HG02870 (cell line): Measurements from ENCODE around the gene ADAM8.

Experiments
- ATAC-seq: cut with Tn5 transposase; IDR thresholded peaks from one replicate; pipeline ENCODE4 v1.9.1; 2021; ENCODE audit warnings: mild to moderate bottlenecking, moderate library complexity; ENCODE audit not compliant: unreplicated experiment

The ADAM8 gene

GRCh38 chr10:133309100-133309719, 32.5 kb upstream of the ADAM8 start:
- peak; percentile 52 for ATAC-seq

DNA sequence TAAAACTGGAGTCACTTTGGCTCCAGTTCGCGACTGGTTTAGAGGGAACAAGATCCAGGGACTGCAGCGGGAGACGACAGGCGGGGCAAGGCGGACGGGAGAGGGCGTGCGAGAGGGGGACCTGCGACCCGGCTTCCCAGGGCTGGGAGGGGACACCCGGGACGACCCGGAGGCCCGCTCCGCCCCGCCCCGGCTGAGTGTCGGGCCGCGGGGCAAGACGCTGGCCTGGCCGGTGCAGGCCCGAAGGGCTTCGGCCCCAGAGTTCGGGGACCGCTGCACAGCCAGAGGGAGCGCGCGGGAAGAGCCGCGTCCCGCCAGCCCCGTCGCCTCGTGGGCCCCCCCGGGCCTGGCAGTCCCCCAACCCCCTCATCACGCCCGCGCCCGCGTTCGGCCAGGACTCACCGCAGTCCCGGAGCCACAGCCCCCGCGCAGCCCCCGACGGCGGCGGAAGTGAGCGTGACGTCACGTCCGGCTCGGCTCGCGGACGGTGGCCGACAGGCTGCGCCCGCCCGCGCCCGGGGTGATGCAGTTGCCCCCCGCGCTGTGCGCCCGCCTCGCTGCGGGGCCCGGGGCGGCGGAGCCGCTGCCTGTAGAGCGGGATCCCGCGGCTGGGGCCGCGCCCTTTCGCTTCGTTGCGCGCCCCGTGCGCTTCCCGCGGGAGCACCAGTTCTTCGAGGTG, 31.9 kb upstream of the ADAM8 start, which contains the start of the genes TUBGCP2 and ZNF511:
TUBGCP2 (minus strand) TSS at position 452 of the 679 bp plus-strand sequence. CDS start 5,931 bp downstream, outside the sequence.
ZNF511 (plus strand) TSS at position 494 of the 679 bp plus-strand sequence; CDS start at position 524, 30 bp downstream.
- peak; percentile 68 for ATAC-seq

DNA sequence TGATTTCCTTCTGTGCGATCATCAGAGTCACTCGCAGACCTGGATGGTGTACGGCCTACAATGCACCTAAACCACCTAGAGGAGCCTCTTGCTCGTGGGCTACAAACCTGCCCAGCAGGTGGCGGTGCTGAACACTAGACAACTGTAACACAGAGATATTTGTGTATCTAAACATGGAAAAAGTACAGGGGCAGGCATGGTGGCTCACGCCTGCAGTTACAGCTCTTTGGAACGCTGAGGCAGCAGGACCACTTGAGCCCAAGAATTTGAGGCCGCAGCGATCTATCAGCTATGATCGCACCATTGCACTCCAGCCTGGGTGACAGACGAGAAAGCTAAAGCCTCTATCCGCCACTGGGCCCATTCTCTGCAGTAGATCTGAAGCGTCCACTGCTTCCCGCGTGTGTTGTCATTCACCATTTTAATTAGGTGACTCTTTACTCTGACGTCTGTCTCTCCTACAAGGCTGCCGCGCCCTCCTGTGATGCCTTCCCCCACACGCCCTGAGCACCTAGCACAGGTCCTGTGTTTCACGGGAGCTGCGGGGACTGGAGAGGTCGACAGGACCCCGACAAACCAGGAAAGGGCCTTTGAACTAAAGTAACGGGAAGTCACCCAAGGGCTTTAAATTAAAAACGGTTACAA, 31.2 kb upstream of the ADAM8 start:
- peak; percentile 37 for ATAC-seq

DNA sequence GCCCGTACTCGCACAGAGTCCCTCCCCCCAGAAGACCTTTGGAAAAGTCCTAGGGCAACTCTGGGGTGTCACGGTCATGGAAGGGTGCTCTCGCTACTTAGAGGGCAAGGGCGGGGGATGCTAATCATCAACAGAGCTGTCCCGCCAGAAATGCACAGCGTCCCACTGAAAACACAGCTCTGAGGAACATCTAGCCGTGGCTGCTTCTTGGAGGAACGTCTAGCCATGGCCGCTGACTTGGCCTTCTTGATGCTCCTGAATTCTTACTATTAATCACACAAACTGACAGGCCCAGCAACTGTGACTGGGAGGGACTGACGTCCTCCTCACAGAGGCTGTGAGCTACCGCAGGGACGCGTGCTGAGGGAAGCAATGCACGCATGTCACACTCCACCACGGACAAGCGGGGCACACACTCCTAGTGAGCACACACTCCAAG, 30.3 kb upstream of the ADAM8 start:
- no peak for ATAC-seq

GRCh38 chr10:133306097-133306476, 29.4 kb upstream of the ADAM8 start:
- ATAC-seq, result no peak

DNA sequence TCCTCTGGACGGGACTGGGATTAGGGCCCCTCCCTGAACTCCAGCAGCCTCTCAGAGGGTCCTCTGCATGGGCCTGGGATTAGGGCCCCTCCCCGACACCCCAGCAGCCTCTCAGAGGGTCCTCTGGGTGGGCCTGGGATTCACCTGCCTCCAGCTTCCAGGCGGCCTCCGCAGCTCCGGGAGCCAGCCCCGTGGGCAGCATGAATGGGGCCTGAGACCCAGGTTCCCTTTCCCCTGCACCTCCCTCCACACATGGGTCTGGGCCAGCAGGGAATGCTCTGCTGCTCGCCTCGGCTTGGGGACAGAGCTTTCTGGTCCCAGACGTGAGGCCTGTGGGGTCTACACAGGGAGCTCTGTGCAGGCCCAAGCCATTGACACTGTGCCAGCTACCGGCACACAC, 26.5 kb upstream of the ADAM8 start:
- ATAC-seq, result no peak

- ATAC-seq, result no peak
These were observed 25.6 kb upstream of the ADAM8 start for GRCh38 chr10:133302230-133302629.

- no peak for ATAC-seq
These were observed 23.1 kb upstream of the ADAM8 start for GRCh38 chr10:133299738-133300137.

- no peak for ATAC-seq
These were observed 22.6 kb upstream of the ADAM8 start for GRCh38 chr10:133299224-133299623.

- no peak for ATAC-seq
These were observed 21.8 kb upstream of the ADAM8 start for GRCh38 chr10:133298466-133298865.

DNA sequence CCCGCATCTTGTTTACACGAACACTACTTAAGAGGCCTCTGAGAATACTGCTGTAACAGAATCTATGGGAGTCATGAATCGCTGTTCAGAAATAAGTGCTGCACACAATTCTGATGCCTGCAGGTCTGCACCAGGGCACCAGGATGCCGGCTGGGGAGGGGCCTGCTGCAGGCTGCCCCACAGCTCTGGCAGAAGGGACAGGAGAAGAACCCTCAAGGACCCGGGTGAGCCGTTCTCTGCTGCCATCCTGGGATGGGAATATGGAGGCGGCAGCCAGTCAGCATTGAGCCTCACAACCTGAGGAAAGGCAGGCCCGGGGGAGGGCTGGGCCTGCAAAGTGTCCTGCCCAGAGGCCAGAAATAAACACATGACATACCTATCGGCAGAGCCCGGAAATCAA, 20.8 kb upstream of the ADAM8 start:
- no peak for ATAC-seq

GRCh38 chr10:133295426-133296320, 19.0 kb upstream of the ADAM8 start:
- no peak for ATAC-seq

GRCh38 chr10:133294189-133294588, 17.5 kb upstream of the ADAM8 start:
- ATAC-seq, result no peak

- ATAC-seq, result no peak
These were observed 17.1 kb upstream of the ADAM8 start for GRCh38 chr10:133293810-133294119.

- ATAC-seq, result no peak
These were observed 16.5 kb upstream of the ADAM8 start for GRCh38 chr10:133292919-133293809.

GRCh38 chr10:133289761-133290160, 13.1 kb upstream of the ADAM8 start:
- ATAC-seq, result no peak

- ATAC-seq, result no peak
These were observed 11.3 kb upstream of the ADAM8 start for GRCh38 chr10:133287832-133288500.

DNA sequence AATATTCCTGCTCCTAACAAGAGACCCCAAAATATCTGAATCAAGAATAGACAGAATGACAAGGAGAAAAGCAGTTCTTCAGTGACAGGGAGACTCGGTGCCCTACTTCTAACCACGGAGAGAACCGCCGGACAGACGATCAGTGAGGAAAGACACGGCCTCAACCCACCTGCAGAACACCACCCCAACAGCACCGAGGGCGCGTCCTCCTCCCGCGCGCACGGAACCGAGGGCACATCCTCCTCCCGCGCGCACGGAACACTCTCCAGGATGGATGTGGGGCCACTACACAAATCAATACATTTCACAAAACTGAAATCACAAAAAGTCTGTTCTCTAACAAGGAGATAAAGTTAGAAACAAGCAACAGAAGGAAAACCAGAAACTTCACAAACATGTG, 9.7 kb upstream of the ADAM8 start:
- no peak for ATAC-seq

GRCh38 chr10:133285217-133285616, 8.5 kb upstream of the ADAM8 start:
- no peak for ATAC-seq

GRCh38 chr10:133283931-133284330, 7.3 kb upstream of the ADAM8 start:
- ATAC-seq, result no peak
